Suppressor macrophage treated with lipopolysaccharide for 1 hour (primary cell): ENCODE results near the gene DYSF.

ENCODE experiments used
- DNase-seq, 3 donors: peaks; one replicate each; pipeline ENCODE4 v3.0.0-alpha.2; 2020 to 2022

DYSF gene

GRCh38 chr2:71578767-71579342, 125.5 kb downstream of the DYSF start:
- no peak for DNase-seq

- DNase-seq = no peak
Measured at GRCh38 chr2:71581026-71581425, 127.7 kb downstream of the DYSF start.

- DNase-seq = no peak
Measured at GRCh38 chr2:71583876-71584275, 130.5 kb downstream of the DYSF start.

- DNase-seq = no peak
Measured at GRCh38 chr2:71586471-71586870, 133.1 kb downstream of the DYSF start.

- no peak for DNase-seq
Measured at GRCh38 chr2:71587509-71588073, 134.2 kb downstream of the DYSF start.

- DNase-seq = peak; percentile 15 to 33 (median 18)
Measured at GRCh38 chr2:71588497-71589170, 135.3 kb downstream of the DYSF start.

GRCh38 chr2:71589763-71590162, 136.4 kb downstream of the DYSF start:
- no peak for DNase-seq

- no peak for DNase-seq
Measured at GRCh38 chr2:71591044-71591443, 137.7 kb downstream of the DYSF start.

- no peak for DNase-seq
Measured at GRCh38 chr2:71592181-71592711, 138.9 kb downstream of the DYSF start.

- DNase-seq = no peak
Measured at GRCh38 chr2:71595569-71595968, 142.2 kb downstream of the DYSF start.

GRCh38 chr2:71596011-71596410, 142.7 kb downstream of the DYSF start:
- no peak for DNase-seq

- no peak for DNase-seq
Measured at GRCh38 chr2:71597756-71598155, 144.4 kb downstream of the DYSF start.

- no peak for DNase-seq
Measured at GRCh38 chr2:71598526-71598925, 145.2 kb downstream of the DYSF start.

GRCh38 chr2:71599038-71599437, 145.7 kb downstream of the DYSF start:
- DNase-seq = no peak

GRCh38 chr2:71599646-71600236, 146.4 kb downstream of the DYSF start:
- DNase-seq = no peak

GRCh38 chr2:71600555-71600954, 147.2 kb downstream of the DYSF start:
- DNase-seq = no peak

GRCh38 chr2:71601136-71602114, 148.1 kb downstream of the DYSF start:
- no peak for DNase-seq

GRCh38 chr2:71602115-71602495, 148.7 kb downstream of the DYSF start:
- DNase-seq = no peak

- no peak for DNase-seq
Measured at GRCh38 chr2:71602581-71602980, 149.2 kb downstream of the DYSF start.

GRCh38 chr2:71603311-71603811, 150.0 kb downstream of the DYSF start:
- DNase-seq = peak; percentile 31 to 58 (median 37)

- DNase-seq = no peak
Measured at GRCh38 chr2:71603851-71604725, 150.7 kb downstream of the DYSF start.
